ENCODE results near the gene AHI1. TPM values are rescaled to one million over a fixed set of nuclear protein-coding genes. Genes with fewer than 3 reads are reported as not detected.
A peak's percentile ranks its signal among the peaks of the same experiment; 100 is the strongest.

The AHI1 gene
- total and polyA plus RNA-seq, 10 of the 15 experiments (the other 5 are each of a cell fraction or from before 2014, with no cell fraction given), result 3.2 to 9.5 (median 4.6) TPM

GRCh38 chr6:135497412-135498184, at the start of gene AHI1 (continued):
- no peak; the same call in 1 of the 2 replicates for TF ChIP-seq REST (IDR thresholded peaks at IDR 0.05; ENCODE audit: low read depth, low read length)
- peak; percentile 0; the same call in 1 of the 2 replicates for TF ChIP-seq PML (IDR thresholded peaks at IDR 0.05; ENCODE audit: low read length)
- TF ChIP-seq POLR2AphosphoS5 (IDR thresholded peaks at IDR 0.05; ENCODE audit: low read length), result peak; percentile 71; the same call in 1 of the 2 replicates
- TF ChIP-seq BRCA1 (IDR thresholded peaks at IDR 0.05; ENCODE audit: low read depth, low read length), result no peak
- TF ChIP-seq GATAD2B (conservative IDR thresholded peaks at IDR 0.05; ENCODE audit: low read depth), result peak; percentile 87; the same call in 1 of the 2 replicates
- no peak for TF ChIP-seq BCL11A (IDR thresholded peaks at IDR 0.05; ENCODE audit: low read depth, low read length)
- no peak for TF ChIP-seq RBBP5 (conservative IDR thresholded peaks at IDR 0.05)
- no peak for TF ChIP-seq JUNB (IDR thresholded peaks at IDR 0.05)
- no peak for TF ChIP-seq NBN (IDR thresholded peaks at IDR 0.05)
- TF ChIP-seq USF1 (IDR thresholded peaks at IDR 0.05; ENCODE audit: borderline replicate concordance, extremely low read length, insufficient read depth, low read depth, low read length), result no peak
- TF ChIP-seq SMARCA5 (IDR thresholded peaks at IDR 0.05), result peak; percentile 34; the same call in 1 of the 2 replicates
- TF ChIP-seq E2F4 (IDR thresholded peaks at IDR 0.05; ENCODE audit: low read depth, low read length), result no peak
- TF ChIP-seq SKIL (IDR thresholded peaks at IDR 0.05; ENCODE audit: low read depth, poor library complexity, severe bottlenecking), result no peak
- TF ChIP-seq SPI1 (IDR thresholded peaks at IDR 0.05; ENCODE audit: borderline replicate concordance, insufficient read depth, low read depth, low read length), result no peak
- TF ChIP-seq HSF1 (IDR thresholded peaks at IDR 0.05; ENCODE audit: low read depth, low read length), result no peak
- peak; percentile 97 for TF ChIP-seq NR2F1 (conservative IDR thresholded peaks at IDR 0.05)
- no peak for TF ChIP-seq ZBTB4 (CRISPR knock-in tag; IDR thresholded peaks at IDR 0.05)

Measured in GM12878 (cell line).